OCI-LY1 (cell line): ENCODE measurements around the gene DPH7.
"Not testable (repeated sequence)": the region's sequence is repeated elsewhere in the genome, so short reads cannot be mapped to it uniquely, and the experiment has no call there.

ENCODE experiments used
- H2AFZ ChIP-seq: fragments of 200-600 bp; sonication (generic), shearing (Covaris generic); 2 replicates; pipeline ENCODE4 v1.6.0; 2014; ENCODE audit warnings: antibody characterized with exemption, mild to moderate bottlenecking, low read length
- H3F3A ChIP-seq: fragments of 200-600 bp; sonication (generic), shearing (Covaris generic); 2 replicates; pipeline ENCODE4 v1.6.0; 2014; ENCODE audit warnings: mild to moderate bottlenecking, antibody characterized with exemption, low read length, moderate library complexity; ENCODE audit not compliant: insufficient read depth
- H3K27ac ChIP-seq: fragments of 200-600 bp; sonication (generic); 2 replicates; pipeline ENCODE4 v1.5.1; 2014; ENCODE audit warnings: low read length, mixed run types, mild to moderate bottlenecking, low read depth; ENCODE audit not compliant: poor library complexity, severe bottlenecking
- H3K27me3 ChIP-seq: fragments of 200-600 bp; sonication (generic); 2 replicates; pipeline ENCODE4 v1.6.0; 2014; ENCODE audit warnings: antibody characterized with exemption, mild to moderate bottlenecking, low read length, moderate library complexity; ENCODE audit not compliant: insufficient read depth
- H3K36me3 ChIP-seq: fragments of 200-600 bp; sonication (generic); 2 replicates; pipeline ENCODE4 v1.6.1; 2014; ENCODE audit warnings: mild to moderate bottlenecking, antibody characterized with exemption, low read length, moderate library complexity, mixed read lengths; ENCODE audit not compliant: insufficient read depth
- H3K4me1 ChIP-seq: fragments of 200-600 bp; sonication (generic); 2 replicates; pipeline ENCODE4 v1.5.1; 2014; ENCODE audit warnings: mild to moderate bottlenecking, low read length, moderate library complexity; ENCODE audit not compliant: insufficient read depth, severe bottlenecking
- H3K4me2 ChIP-seq: fragments of 200-600 bp; sonication (generic), shearing (Covaris generic); 2 replicates; pipeline ENCODE4 v1.6.1; 2014; ENCODE audit warnings: low read length
- H3K4me3 ChIP-seq: fragments of 200-600 bp; sonication (generic); 2 replicates; pipeline ENCODE4 v1.5.1; 2014; ENCODE audit warnings: low read length, low read depth, mild to moderate bottlenecking, mixed read lengths; ENCODE audit not compliant: poor library complexity, severe bottlenecking
- H3K79me2 ChIP-seq: fragments of 200-600 bp; shearing (Covaris generic); 2 replicates; pipeline ENCODE4 v1.6.1; 2016; ENCODE audit warnings: mixed run types, low read length, mixed read lengths; ENCODE audit not compliant: insufficient read depth
- H3K9ac ChIP-seq: fragments of 200-600 bp; sonication (generic), shearing (Covaris generic); 2 replicates; pipeline ENCODE4 v1.6.1; 2014; ENCODE audit warnings: mild to moderate bottlenecking, low read length, mixed read lengths
- H3K9me2 ChIP-seq: fragments of 200-600 bp; sonication (generic), shearing (Covaris generic); 2 replicates; pipeline ENCODE4 v1.6.1; 2014; ENCODE audit warnings: low read depth, mild to moderate bottlenecking, low read length, mixed read lengths
- H3K9me3 ChIP-seq: fragments of 200-600 bp; shearing (Covaris generic); 2 replicates; pipeline ENCODE4 v1.6.1; 2014; ENCODE audit warnings: low read length, mixed read lengths
- H4K20me1 ChIP-seq: fragments of 200-600 bp; sonication (generic), shearing (Covaris generic); 2 replicates; pipeline ENCODE4 v1.6.0; 2016; ENCODE audit warnings: mild to moderate bottlenecking, low read length; ENCODE audit not compliant: insufficient read depth
- EZH2 ChIP-seq: fragments of 200-600 bp; sonication (generic), shearing (Covaris generic); IDR thresholded peaks from 2 replicates; pipeline ENCODE4 v1.8.0; 2017; ENCODE audit warnings: borderline replicate concordance, mixed run types, mild to moderate bottlenecking, antibody characterized with exemption, low read length, moderate library complexity, mixed read lengths
- TF ChIP-seq, protein P1 (sequence below): fragments of 200-600 bp; sonication (generic), shearing (Covaris generic); IDR thresholded peaks from 2 replicates; pipeline ENCODE4 v1.5.1; 2017; ENCODE audit warnings: mild to moderate bottlenecking, antibody characterized with exemption, low read length, moderate library complexity, mixed read lengths

The DPH7 gene

DNA sequence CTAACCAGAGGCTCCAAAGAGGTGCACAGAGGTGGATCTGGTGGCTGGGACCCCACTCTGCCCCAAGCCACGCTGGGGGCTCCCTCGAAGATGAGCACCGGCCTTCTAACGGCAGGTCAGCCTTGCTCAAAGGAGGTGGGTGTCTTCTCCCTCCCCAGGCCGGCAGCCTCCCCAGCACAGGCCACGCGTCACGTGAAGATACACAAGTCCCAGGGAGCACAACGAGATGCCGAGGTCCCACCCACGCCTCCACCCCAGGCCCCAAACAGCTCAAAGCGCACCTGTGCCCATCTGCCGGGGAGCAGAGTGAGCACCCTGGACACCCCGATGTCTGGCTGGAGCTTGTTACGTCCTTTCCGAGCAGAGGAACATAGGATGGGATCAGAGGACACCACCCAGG lies 40.7 kb downstream of the DPH7 start:
- H3K9me3 ChIP-seq, result no peaks in the 10 kb centered on the region
- no peaks in the 10 kb centered on the region for H3K36me3 ChIP-seq
- no peak overlapping the region for H3K4me2 ChIP-seq
- no peaks in the 10 kb centered on the region for H3K79me2 ChIP-seq
- H3K27me3 ChIP-seq, result no peaks in the 10 kb centered on the region
- no peak overlapping the region for H3K27ac ChIP-seq
- no peak overlapping the region for H3K9ac ChIP-seq
- no peaks in the 10 kb centered on the region for H3K9me2 ChIP-seq
- H4K20me1 ChIP-seq, result no peaks in the 10 kb centered on the region
- H3K4me3 ChIP-seq, result no peak overlapping the region
- H3K4me1 ChIP-seq, result peaks cover 28% of the 10 kb centered on the region
- TF ChIP-seq EZH2, result no peak
- TF ChIP-seq, protein P1, sequence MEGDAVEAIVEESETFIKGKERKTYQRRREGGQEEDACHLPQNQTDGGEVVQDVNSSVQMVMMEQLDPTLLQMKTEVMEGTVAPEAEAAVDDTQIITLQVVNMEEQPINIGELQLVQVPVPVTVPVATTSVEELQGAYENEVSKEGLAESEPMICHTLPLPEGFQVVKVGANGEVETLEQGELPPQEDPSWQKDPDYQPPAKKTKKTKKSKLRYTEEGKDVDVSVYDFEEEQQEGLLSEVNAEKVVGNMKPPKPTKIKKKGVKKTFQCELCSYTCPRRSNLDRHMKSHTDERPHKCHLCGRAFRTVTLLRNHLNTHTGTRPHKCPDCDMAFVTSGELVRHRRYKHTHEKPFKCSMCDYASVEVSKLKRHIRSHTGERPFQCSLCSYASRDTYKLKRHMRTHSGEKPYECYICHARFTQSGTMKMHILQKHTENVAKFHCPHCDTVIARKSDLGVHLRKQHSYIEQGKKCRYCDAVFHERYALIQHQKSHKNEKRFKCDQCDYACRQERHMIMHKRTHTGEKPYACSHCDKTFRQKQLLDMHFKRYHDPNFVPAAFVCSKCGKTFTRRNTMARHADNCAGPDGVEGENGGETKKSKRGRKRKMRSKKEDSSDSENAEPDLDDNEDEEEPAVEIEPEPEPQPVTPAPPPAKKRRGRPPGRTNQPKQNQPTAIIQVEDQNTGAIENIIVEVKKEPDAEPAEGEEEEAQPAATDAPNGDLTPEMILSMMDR, result no peak
- no peaks in the 10 kb centered on the region for H3F3A ChIP-seq
- H2AFZ ChIP-seq, result no peak overlapping the region

DNA sequence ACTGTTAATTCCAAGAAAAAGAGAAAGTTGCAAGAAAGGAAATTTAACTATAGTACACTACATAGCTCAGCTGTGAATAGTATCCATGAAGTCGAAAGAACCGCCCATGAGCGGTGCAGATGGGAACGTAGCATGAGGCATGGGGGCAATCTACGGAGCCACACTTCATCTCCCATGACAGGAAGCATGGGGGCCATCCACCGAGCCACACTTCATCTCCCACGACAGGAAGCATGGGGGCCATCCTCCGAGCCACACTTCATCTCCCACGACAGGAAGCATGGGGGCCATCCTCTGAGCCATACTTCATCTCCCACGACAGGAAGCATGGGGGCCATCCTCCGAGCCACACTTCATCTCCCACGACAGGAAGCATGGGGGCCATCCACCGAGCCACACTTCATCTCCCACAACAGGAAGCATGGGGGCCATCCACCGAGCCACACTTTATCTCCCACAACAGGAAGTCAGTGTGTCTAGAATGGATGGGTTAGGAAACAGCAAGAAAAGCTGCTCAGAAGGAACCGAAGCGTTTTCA lies 42.1 kb downstream of the DPH7 start:
- H3K27me3 ChIP-seq, H3K9me3 ChIP-seq, H3K9ac ChIP-seq, H3K36me3 ChIP-seq, H3F3A ChIP-seq, H3K79me2 ChIP-seq, H3K9me2 ChIP-seq, H4K20me1 ChIP-seq, H3K4me3 ChIP-seq: not testable (repeated sequence)
- Histone ChIP-seq H3K4me2 (peak overlapping the region; percentile 10; the same call in 1 of the 2 replicates), H3K27ac (peak overlapping the region; percentile 53), H3K4me1 (peaks cover 28% of the 10 kb centered on the region), H2AFZ (peak overlapping the region; percentile 91; the same call in 1 of the 2 replicates)

DNA sequence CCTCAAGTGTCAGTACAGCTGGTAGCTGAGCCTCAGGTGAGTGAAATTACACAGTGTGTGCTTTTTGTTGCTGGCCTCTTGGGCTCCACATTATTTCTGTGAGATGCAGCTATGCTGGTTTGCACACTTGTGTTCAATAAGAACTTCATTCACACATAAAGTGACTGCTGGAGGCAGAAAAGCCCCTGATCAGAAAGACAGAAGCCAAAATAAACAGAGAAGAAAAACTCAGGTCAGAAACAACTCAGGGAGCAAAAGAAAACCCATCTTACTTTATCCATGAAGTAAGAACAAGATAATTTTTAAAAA lies 43.7 kb downstream of the DPH7 start:
- H3K4me3 ChIP-seq, result no peak overlapping the region
- peak overlapping the region; percentile 39 for H3K9ac ChIP-seq
- no peaks in the 10 kb centered on the region for H4K20me1 ChIP-seq
- peak overlapping the region; percentile 41; the same call in 1 of the 2 replicates for H3K4me2 ChIP-seq
- no peaks in the 10 kb centered on the region for H3K79me2 ChIP-seq
- TF ChIP-seq EZH2, result no peak
- TF ChIP-seq, protein P1, result no peak
- peaks cover 28% of the 10 kb centered on the region for H3K4me1 ChIP-seq
- no peaks in the 10 kb centered on the region for H3K27me3 ChIP-seq
- peak overlapping the region; percentile 71 for H3K27ac ChIP-seq
- no peaks in the 10 kb centered on the region for H3K36me3 ChIP-seq
- no peaks in the 10 kb centered on the region for H3K9me3 ChIP-seq
- H3F3A ChIP-seq, result no peaks in the 10 kb centered on the region
- H3K9me2 ChIP-seq, result no peaks in the 10 kb centered on the region
- peak overlapping the region; percentile 52; the same call in 1 of the 2 replicates for H2AFZ ChIP-seq
